Heart left ventricle (tissue), 13 donors: Measurements from ENCODE around the gene KLK2.

Experiments
- CTCF ChIP-seq, 12 donors: fragments of 200-600 bp; sonication (generic) in 4 of 12; IDR thresholded peaks; one replicate each; pipeline versions ENCODE4 v1.5.0 to v1.8.0; 2018 to 2022; ENCODE audit warnings: antibody characterized with exemption in 12 of 12, mild to moderate bottlenecking in 5 of 12
- POLR2A ChIP-seq, 2 donors: fragments of 450-650 bp; IDR thresholded peaks; one replicate each; pipeline ENCODE4 v1.6.1; 2017; ENCODE audit warnings: antibody characterized with exemption in 2 of 2, mild to moderate bottlenecking in 2 of 2, moderate library complexity in 2 of 2
- donor health status: ischemic (EF 13 %, LVEDD 7.1; RV severe dilation, severe dysfunction).
- donor health status: DM: no; HTN: yes; CAD: no.
- donor health status: DM: no; HTN: no; CAD: no.
- donor health status: ischemic (EF 25% LVEDD 6.9; RV normal size, moderate dysfunction).
- donor health status: ischemic (EF 25% LVEDD 5.7; RV mildly dilated, moderate dysfunction).
- donor health status: ischemic (EF 35%, LVEDD 5.7; RV mildly dilated, moderate dysfunction).
- donor health status: nonischemic (EF 11% LVEDD 7.7; RV severe dilation, severe dysfunction).
- donor health status: DM: yes; HTN: yes; CAD: no.
- donor health status: PGD.
- donor health status: ischemic (EF 29% LVEDD 5.4; RV normal size, mild dysfunction).
- donor health status: nonischemic (EF 23%, LVEDD 6.1; RV moderate dilation, normal function).

GRCh38 chr19:50880241-50880640, 7.0 kb downstream of the KLK2 start:
- TF ChIP-seq CTCF (IDR thresholded peaks at IDR 0.05) (no peak), POLR2A (IDR thresholded peaks at IDR 0.05) (no peak)
